Peyer's patch (tissue), 4 donors: ENCODE measurements around the gene COX17. TPM values are rescaled to one million over a fixed set of nuclear protein-coding genes. Genes with fewer than 3 reads are reported as not detected.
"Not testable (repeated sequence)": the region's sequence is repeated elsewhere in the genome, so short reads cannot be mapped to it uniquely, and the experiment has no call there.

Source experiments
- DNase-seq, 3 donors: peaks; one replicate each; pipeline ENCODE4 v3.0.0-alpha.2; 2017 to 2019
- H3K27ac ChIP-seq, 4 donors: fragments of 200-600 bp; sonication (generic); one replicate each; pipeline ENCODE4 v1.5.1; 2016 to 2019
- H3K27me3 ChIP-seq, 2 donors: fragments of 200-600 bp; sonication (generic); one replicate each; pipeline ENCODE4 v1.5.1; 2019
- H3K36me3 ChIP-seq, 3 donors: fragments of 200-600 bp; sonication (generic); one replicate each; pipeline ENCODE4 v1.5.1; 2016 to 2019
- H3K4me1 ChIP-seq, 4 donors: fragments of 200-600 bp; sonication (generic); one replicate each; pipeline ENCODE4 v1.5.1; 2016 to 2019
- H3K4me3 ChIP-seq, 4 donors: fragments of 200-600 bp; sonication (generic); 1 replicate in 3 of 4; 2 replicates in 1 of 4; pipeline ENCODE4 v1.5.1; 2016 to 2019; ENCODE audit warnings: mild to moderate bottlenecking in 1 of 4
- H3K9me3 ChIP-seq, 4 donors: fragments of 200-600 bp; sonication (generic); one replicate each; pipeline ENCODE4 v1.5.1; 2016 to 2019; ENCODE audit warnings: mild to moderate bottlenecking in 1 of 4
- CTCF ChIP-seq, 6 experiments: fragments of 450-650 bp in 4 of 6; fragments of 200-600 bp in 2 of 6; sonication (generic) in 1 of 6; IDR thresholded peaks; one replicate each; pipeline ENCODE4 v1.5.1; 2017 to 2019; ENCODE audit warnings: antibody characterized with exemption in 6 of 6, mild to moderate bottlenecking in 3 of 6, moderate library complexity in 1 of 6
- POLR2A ChIP-seq, 2 donors: fragments of 450-650 bp; IDR thresholded peaks; one replicate each; pipeline ENCODE4 v1.5.1; 2017; ENCODE audit warnings: antibody characterized with exemption in 2 of 2, mild to moderate bottlenecking in 2 of 2, moderate library complexity in 2 of 2
- total RNA-seq, 4 donors: library from RNA; depleted of rRNA; stranded (reverse); fragments of >200 nt; gene quantifications; one replicate each; pipeline ENCODE4 v1.1.0, GENCODE V29; 2016

COX17 gene
- total RNA-seq, 4 donors from 2014 or later: 30.9 to 57.8 (median 44.8) TPM

GRCh38 chr3:119681279-119681678, 4.1 kb upstream of the COX17 start:
- no peaks in the 10 kb centered on the region for H3K36me3 ChIP-seq
- peaks cover 0 to 1% (median 0%) of the 10 kb centered on the region in 4 donors for H3K4me1 ChIP-seq
- H3K27ac ChIP-seq: no peak overlapping the region
- no peak for DNase-seq
- no peak overlapping the region for H3K4me3 ChIP-seq
- TF ChIP-seq POLR2A (IDR thresholded peaks at IDR 0.05) (no peak), CTCF (IDR thresholded peaks at IDR 0.05) (peak in 4 of 6 experiments; percentile 43 to 71 (median 57))
- H3K27me3 ChIP-seq: no peaks in the 10 kb centered on the region
- no peaks in the 10 kb centered on the region for H3K9me3 ChIP-seq

- no peak overlapping the region for H3K4me3 ChIP-seq
- DNase-seq: no peak
- no peaks in the 10 kb centered on the region for H3K9me3 ChIP-seq
- H3K36me3 ChIP-seq: peaks cover 0 to 2% (median 0%) of the 10 kb centered on the region in 3 donors
- H3K27me3 ChIP-seq: no peaks in the 10 kb centered on the region
- peaks cover 0 to 11% (median 0%) of the 10 kb centered on the region in 4 donors for H3K4me1 ChIP-seq
- TF ChIP-seq CTCF (IDR thresholded peaks at IDR 0.05): no peak
- TF ChIP-seq POLR2A (IDR thresholded peaks at IDR 0.05): no peak
- no peak overlapping the region for H3K27ac ChIP-seq
These were observed 2.7 kb upstream of the COX17 start for GRCh38 chr3:119679874-119680273.

GRCh38 chr3:119678209-119678608, 1.0 kb upstream of the COX17 start:
- H3K9me3 ChIP-seq, H3K27me3 ChIP-seq, DNase-seq, H3K4me3 ChIP-seq: not testable (repeated sequence)
- peaks cover 0 to 12% (median 0%) of the 10 kb centered on the region in 4 donors for H3K4me1 ChIP-seq
- peak overlapping the region in 1 of 4 donors; percentile 89 for H3K27ac ChIP-seq
- peaks cover 0 to 19% (median 0%) of the 10 kb centered on the region in 3 donors for H3K36me3 ChIP-seq

DNA sequence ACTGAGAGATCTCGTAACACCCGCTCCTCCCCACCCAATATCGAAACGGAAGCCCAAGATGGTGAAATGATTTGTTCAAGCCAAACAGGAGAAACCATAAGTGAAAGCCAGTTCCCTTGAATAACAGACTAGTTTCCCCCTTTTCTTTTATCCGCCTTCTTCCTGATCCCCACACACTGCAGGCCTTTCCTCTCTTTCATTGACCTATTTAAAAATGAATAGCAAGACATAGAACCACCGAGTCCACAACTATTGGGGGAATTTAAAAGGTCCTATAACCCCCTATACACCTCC, 382 bp upstream of the COX17 start:
- peaks cover 0 to 25% (median 0%) of the 10 kb centered on the region in 3 donors for H3K36me3 ChIP-seq
- no peaks in the 10 kb centered on the region for H3K27me3 ChIP-seq
- H3K27ac ChIP-seq: peak overlapping the region; percentile 83 to 98 (median 92)
- H3K4me3 ChIP-seq: peak overlapping the region; percentile 55 to 87 (median 72)
- DNase-seq: no peak
- TF ChIP-seq CTCF (IDR thresholded peaks at IDR 0.05): no peak
- TF ChIP-seq POLR2A (IDR thresholded peaks at IDR 0.05): no peak
- peaks cover 0 to 17% (median 0%) of the 10 kb centered on the region in 4 donors for H3K4me1 ChIP-seq
- no peaks in the 10 kb centered on the region for H3K9me3 ChIP-seq

DNA sequence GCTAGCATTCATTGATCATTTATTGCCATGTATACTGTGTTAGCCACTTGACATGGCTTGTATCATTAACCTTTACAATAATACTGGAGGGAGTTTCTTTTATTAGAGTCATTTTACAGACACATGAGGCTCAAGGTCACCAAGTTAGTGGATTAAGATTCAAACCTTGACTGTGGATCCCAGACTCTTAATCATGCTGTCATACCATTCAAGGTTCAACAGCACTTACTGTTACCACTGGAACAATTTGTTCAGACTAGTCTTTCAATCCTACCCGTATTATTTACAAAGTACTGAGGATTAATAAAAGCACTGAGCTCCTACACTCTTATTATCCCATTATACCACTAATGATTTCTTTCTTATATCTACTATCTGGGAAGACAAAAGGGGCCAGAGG, 1.2 kb downstream of the COX17 start:
- no peaks in the 10 kb centered on the region for H3K9me3 ChIP-seq
- peaks cover 0 to 17% (median 0%) of the 10 kb centered on the region in 4 donors for H3K4me1 ChIP-seq
- peaks cover 0 to 38% (median 0%) of the 10 kb centered on the region in 3 donors for H3K36me3 ChIP-seq
- H3K4me3 ChIP-seq: peak overlapping the region; percentile 55 to 87 (median 72)
- H3K27me3 ChIP-seq: no peaks in the 10 kb centered on the region
- no peak for TF ChIP-seq CTCF (IDR thresholded peaks at IDR 0.05)
- peak in 1 of 2 donors; percentile 14 for TF ChIP-seq POLR2A (IDR thresholded peaks at IDR 0.05)
- peak overlapping the region; percentile 83 to 98 (median 92) for H3K27ac ChIP-seq
- DNase-seq: no peak

- H3K9me3 ChIP-seq: no peaks in the 10 kb centered on the region
- peak overlapping the region in 1 of 4 donors; percentile 23 for H3K4me3 ChIP-seq
- H3K27me3 ChIP-seq: no peaks in the 10 kb centered on the region
- H3K36me3 ChIP-seq: peaks cover 0 to 42% (median 0%) of the 10 kb centered on the region in 3 donors
- H3K4me1 ChIP-seq: peaks cover 0 to 17% (median 0%) of the 10 kb centered on the region in 4 donors
- H3K27ac ChIP-seq: peak overlapping the region in 3 of 4 donors; percentile 89 to 98 (median 95)
- TF ChIP-seq POLR2A (IDR thresholded peaks at IDR 0.05): no peak
- no peak for TF ChIP-seq CTCF (IDR thresholded peaks at IDR 0.05)
- DNase-seq: no peak
These were observed 1.9 kb downstream of the COX17 start for GRCh38 chr3:119675188-119675874.
